Measurements from ENCODE around the gene ALKBH4.
"Not testable (repeated sequence)": the region's sequence is repeated elsewhere in the genome, so short reads cannot be mapped to it uniquely, and the experiment has no call there.

DNA sequence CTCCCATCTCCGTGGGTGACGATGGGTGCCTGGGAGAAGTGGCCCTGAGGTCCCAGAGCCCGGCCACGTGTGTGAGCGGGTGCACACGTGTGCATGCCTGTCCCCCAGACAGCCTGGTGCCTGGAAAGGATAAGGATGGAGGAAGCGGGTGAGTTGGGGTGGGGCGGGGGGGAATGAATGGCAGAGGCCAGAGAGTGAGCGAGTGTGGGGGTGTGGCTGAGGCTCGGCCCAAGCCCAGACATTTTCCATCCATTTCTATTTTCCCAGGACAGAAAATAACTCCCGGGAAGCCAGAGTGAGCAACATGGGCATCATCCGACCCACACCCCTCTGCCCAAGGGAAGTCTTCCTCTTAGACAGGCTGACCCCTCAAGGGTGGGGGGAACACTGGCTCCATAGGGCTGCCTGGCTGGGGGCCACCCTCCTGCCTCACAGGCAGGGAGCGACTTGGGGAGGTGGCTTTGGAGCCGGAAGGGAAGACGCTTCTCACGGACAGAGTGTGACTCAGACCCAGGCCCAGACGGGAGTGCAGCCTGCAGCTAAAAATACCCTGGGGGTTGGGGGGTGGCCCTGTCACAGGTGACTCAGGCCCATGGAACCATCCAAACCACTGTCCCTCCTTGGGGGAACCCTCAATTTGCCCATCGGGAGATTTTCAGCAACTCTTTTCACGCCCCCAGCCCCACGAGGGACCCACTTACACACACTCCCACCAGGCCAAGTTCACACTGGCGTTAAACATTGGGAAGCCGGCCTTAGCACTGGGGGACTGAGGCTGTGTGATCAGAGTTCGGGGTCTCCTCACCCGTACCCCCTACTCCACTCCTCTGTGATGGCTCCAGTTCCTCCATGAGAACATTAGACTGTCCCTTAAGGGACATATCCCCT is 40.9 kb upstream of the ALKBH4 start:
- not testable (repeated sequence) for TF ChIP-seq ISL1 (CRISPR knock-in tag; IDR thresholded peaks at IDR 0.05); ZFP30 (CRISPR knock-in tag; IDR thresholded peaks at IDR 0.05); ZFP3 (CRISPR knock-in tag; IDR thresholded peaks at IDR 0.05); ZNF565 (CRISPR knock-in tag; conservative IDR thresholded peaks at IDR 0.05; ENCODE audit: low read depth); ARNTL (CRISPR knock-in tag; IDR thresholded peaks at IDR 0.05; ENCODE audit: borderline replicate concordance, low read depth); OSR1 (CRISPR knock-in tag; IDR thresholded peaks at IDR 0.05)

Data from SK-N-SH treated with all-trans-retinoic acid at 6 μM for 48 hours (cell line).